Panc1 (cell line): ENCODE results near the gene NLGN2. TPM values are rescaled to one million over a fixed set of nuclear protein-coding genes. Genes with fewer than 3 reads are reported as not detected.

Experiments
- ATAC-seq: fragments of 200-7000 bp; cut with Tn5 transposase; 2 replicates; pipeline ENCODE4 v1.9.1; 2020; ENCODE audit warnings: mild to moderate bottlenecking, moderate library complexity
- BruUV-seq: library from RNA; stranded (reverse); fragments of 400-500 nt; replicated peaks from 2 replicates; lab custom pipeline; 2021; lab: Mats Ljungman, UMichigan
- CTCF ChIA-PET: fragments of 300-600 bp; sonication (Branson Sonifier 250); formaldehyde crosslinking; loops from one replicate; lab custom pipeline; 2022; ENCODE audit warnings: antibody characterized with exemption; lab: Charles Lee
- POLR2A ChIA-PET: fragments of 300-600 bp; sonication (Branson Sonifier 250); formaldehyde crosslinking; loops from one replicate; lab custom pipeline; 2022; ENCODE audit warnings: antibody characterized with exemption; lab: Charles Lee
- DNase-seq: peaks from one replicate; pipeline ENCODE4 v3.0.0-alpha.2; 2010; ENCODE audit warnings: low read depth, low spot score
- H3K27ac ChIP-seq: 2 replicates; pipeline ENCODE4 v1.5.1; 2011; ENCODE audit warnings: mild to moderate bottlenecking, low read length, inconsistent platforms
- H3K27me3 ChIP-seq: fragments of 200-500 bp; sonication (Bioruptor generic); 2 replicates; pipeline ENCODE4 v1.6.0; 2014; ENCODE audit warnings: low read length, inconsistent platforms; ENCODE audit not compliant: control insufficient read depth, insufficient read depth
- H3K36me3 ChIP-seq: fragments of 200-500 bp; sonication (Bioruptor generic); 2 replicates; pipeline ENCODE4 v1.5.1; 2014; ENCODE audit warnings: inconsistent platforms, mild to moderate bottlenecking, low read length, moderate library complexity; ENCODE audit not compliant: control insufficient read depth, insufficient read depth
- H3K4me1 ChIP-seq: 2 replicates; pipeline ENCODE4 v1.5.1; 2011; ENCODE audit warnings: inconsistent platforms, mild to moderate bottlenecking, low read length, moderate library complexity; ENCODE audit not compliant: control insufficient read depth, insufficient read depth
- H3K4me3 ChIP-seq, 2 experiments: 2 replicates each; pipeline ENCODE4 v1.5.1; 2011 to 2012; ENCODE audit warnings: low read depth in 2 of 2, low read length in 2 of 2, mild to moderate bottlenecking in 2 of 2, inconsistent platforms in 1 of 2, moderate library complexity in 1 of 2
- H3K9me3 ChIP-seq: fragments of 200-500 bp; sonication (Bioruptor generic); 2 replicates; pipeline ENCODE4 v1.5.1; 2014; ENCODE audit warnings: low read depth, mild to moderate bottlenecking, inconsistent platforms, low read length, moderate library complexity; ENCODE audit not compliant: control insufficient read depth, insufficient read depth
- POLR2AphosphoS5 ChIP-seq: IDR thresholded peaks from 2 replicates; pipeline ENCODE4 v1.6.1; 2012; ENCODE audit warnings: mild to moderate bottlenecking, low read depth, low read length, moderate library complexity
- SIN3A ChIP-seq: IDR thresholded peaks from 2 replicates; pipeline ENCODE4 v1.6.1; 2012; ENCODE audit warnings: low read depth, mild to moderate bottlenecking, low read length, moderate library complexity, borderline replicate concordance; ENCODE audit not compliant: insufficient read depth
- TCF7L2 ChIP-seq: IDR thresholded peaks from 2 replicates; pipeline ENCODE4 v1.6.1; 2011; ENCODE audit warnings: mild to moderate bottlenecking, low read depth, low read length, inconsistent platforms
- in situ Hi-C: cut with HindIII; loops from 2 replicates; pipeline ENCODE4 v1.10.0; 2016; ENCODE audit warnings: low sequenced_read_pairs, low pct_unique_long_range_greater_than_20kb
- intact Hi-C: fragments of 100-400 bp; cut with micrococcal nuclease; formaldehyde crosslinking; loops from one replicate; pipeline ENCODE4 v1.10.0; 2022; ENCODE audit not compliant: unreplicated experiment
- total RNA-seq: library from RNA; stranded (reverse); gene quantifications from one replicate; pipeline ENCODE4 v1.2.1, GENCODE V29; 2021; ENCODE audit not compliant: unreplicated experiment
- TF ChIP-seq, protein P1 (sequence below), 2 experiments: IDR thresholded peaks; 2 replicates each; pipeline ENCODE4 v1.6.1; 2011 to 2012; ENCODE audit warnings: low read depth in 2 of 2, control low read depth in 1 of 2, low read length in 1 of 2, mild to moderate bottlenecking in 1 of 2, moderate library complexity in 1 of 2; ENCODE audit not compliant: insufficient read depth in 1 of 2
- TF ChIP-seq, protein P2 (sequence below): fragments of 450-650 bp; IDR thresholded peaks from 2 replicates; pipeline ENCODE4 v1.5.1; 2017; ENCODE audit warnings: mild to moderate bottlenecking

Gene NLGN2
- total RNA-seq, 1 experiment from 2014 or later, result 33.6 TPM

DNA sequence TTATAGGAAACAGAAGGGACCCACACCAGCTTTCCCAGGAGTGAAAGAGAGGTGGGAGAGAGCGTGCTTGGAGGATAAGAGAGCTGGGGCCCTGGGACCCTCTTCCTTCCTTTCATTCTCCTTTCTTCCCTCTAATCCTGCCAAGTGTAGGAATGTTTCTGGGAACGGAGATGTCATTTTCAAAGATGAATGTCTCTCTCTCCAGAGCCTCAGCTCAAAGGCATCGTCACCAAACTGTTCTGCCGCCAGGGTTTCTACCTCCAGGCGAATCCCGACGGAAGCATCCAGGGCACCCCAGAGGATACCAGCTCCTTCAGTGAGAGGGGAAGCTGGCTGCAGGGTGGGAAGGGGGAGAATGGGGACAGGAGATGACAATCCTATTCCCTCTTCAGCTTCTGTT lies 33.6 kb downstream of the NLGN2 start:
- CTCF ChIA-PET, result interaction anchor here (0.6 to 0.8 kb wide), 3 partner anchors 85 to 119 kb away, joined by 3 to 5 read pairs (median 4); no protein-coding TSS in a partner anchor
- H3K4me3 ChIP-seq, result no peak overlapping the region

DNA sequence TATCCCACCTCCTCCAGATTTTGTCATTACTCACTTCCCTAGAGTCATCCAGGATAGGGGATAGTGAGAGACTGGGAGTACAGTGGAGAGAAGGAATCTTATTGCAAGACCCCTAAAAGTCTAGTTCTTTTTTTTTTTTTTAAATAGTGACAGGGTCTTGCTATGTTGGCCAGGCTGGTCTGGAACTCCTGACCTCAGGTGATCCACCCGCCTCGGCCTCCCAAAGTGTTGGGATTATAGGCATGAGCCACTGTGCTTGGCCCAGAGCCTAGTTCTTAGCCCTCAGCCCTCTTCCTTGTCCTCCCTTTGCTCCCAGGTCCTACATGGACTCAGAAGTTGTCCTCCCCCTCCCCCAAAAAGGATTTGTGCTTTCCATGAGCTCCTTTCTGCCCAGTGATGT lies 34.5 kb downstream of the NLGN2 start:
- ChIA-PET CTCF (no interaction called here), POLR2A (no interaction called here)
- TF ChIP-seq, protein P1, sequence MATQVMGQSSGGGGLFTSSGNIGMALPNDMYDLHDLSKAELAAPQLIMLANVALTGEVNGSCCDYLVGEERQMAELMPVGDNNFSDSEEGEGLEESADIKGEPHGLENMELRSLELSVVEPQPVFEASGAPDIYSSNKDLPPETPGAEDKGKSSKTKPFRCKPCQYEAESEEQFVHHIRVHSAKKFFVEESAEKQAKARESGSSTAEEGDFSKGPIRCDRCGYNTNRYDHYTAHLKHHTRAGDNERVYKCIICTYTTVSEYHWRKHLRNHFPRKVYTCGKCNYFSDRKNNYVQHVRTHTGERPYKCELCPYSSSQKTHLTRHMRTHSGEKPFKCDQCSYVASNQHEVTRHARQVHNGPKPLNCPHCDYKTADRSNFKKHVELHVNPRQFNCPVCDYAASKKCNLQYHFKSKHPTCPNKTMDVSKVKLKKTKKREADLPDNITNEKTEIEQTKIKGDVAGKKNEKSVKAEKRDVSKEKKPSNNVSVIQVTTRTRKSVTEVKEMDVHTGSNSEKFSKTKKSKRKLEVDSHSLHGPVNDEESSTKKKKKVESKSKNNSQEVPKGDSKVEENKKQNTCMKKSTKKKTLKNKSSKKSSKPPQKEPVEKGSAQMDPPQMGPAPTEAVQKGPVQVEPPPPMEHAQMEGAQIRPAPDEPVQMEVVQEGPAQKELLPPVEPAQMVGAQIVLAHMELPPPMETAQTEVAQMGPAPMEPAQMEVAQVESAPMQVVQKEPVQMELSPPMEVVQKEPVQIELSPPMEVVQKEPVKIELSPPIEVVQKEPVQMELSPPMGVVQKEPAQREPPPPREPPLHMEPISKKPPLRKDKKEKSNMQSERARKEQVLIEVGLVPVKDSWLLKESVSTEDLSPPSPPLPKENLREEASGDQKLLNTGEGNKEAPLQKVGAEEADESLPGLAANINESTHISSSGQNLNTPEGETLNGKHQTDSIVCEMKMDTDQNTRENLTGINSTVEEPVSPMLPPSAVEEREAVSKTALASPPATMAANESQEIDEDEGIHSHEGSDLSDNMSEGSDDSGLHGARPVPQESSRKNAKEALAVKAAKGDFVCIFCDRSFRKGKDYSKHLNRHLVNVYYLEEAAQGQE (IDR thresholded peaks at IDR 0.05; ENCODE audit: insufficient read depth in 1 of 2, low read depth in 2 of 2, low read length in 1 of 2), result no peak
- TF ChIP-seq, protein P2, sequence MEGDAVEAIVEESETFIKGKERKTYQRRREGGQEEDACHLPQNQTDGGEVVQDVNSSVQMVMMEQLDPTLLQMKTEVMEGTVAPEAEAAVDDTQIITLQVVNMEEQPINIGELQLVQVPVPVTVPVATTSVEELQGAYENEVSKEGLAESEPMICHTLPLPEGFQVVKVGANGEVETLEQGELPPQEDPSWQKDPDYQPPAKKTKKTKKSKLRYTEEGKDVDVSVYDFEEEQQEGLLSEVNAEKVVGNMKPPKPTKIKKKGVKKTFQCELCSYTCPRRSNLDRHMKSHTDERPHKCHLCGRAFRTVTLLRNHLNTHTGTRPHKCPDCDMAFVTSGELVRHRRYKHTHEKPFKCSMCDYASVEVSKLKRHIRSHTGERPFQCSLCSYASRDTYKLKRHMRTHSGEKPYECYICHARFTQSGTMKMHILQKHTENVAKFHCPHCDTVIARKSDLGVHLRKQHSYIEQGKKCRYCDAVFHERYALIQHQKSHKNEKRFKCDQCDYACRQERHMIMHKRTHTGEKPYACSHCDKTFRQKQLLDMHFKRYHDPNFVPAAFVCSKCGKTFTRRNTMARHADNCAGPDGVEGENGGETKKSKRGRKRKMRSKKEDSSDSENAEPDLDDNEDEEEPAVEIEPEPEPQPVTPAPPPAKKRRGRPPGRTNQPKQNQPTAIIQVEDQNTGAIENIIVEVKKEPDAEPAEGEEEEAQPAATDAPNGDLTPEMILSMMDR, result no peak
- no peak for TF ChIP-seq SIN3A
- TF ChIP-seq POLR2AphosphoS5, result no peak
- no peak for TF ChIP-seq TCF7L2
- in situ Hi-C loops, result no loop called here
- Histone ChIP-seq H3K27ac (no peak overlapping the region), H3K4me1 (peaks cover 18% of the 10 kb centered on the region), H3K27me3 (no peaks in the 10 kb centered on the region), H3K36me3 (no peaks in the 10 kb centered on the region), H3K4me3 (no peak overlapping the region), H3K9me3 (no peaks in the 10 kb centered on the region)
- BruUV-seq, result no TSS peak
- DNase-seq (no peak), ATAC-seq (no peak)
- intact Hi-C loops, result no loop called here

More for the DNA sequence above, 33.6 kb downstream of the NLGN2 start:
- DNase-seq (no peak), ATAC-seq (no peak)
- Histone ChIP-seq H3K36me3 (no peaks in the 10 kb centered on the region), H3K9me3 (no peaks in the 10 kb centered on the region), H3K27ac (no peak overlapping the region), H3K4me1 (peaks cover 18% of the 10 kb centered on the region), H3K27me3 (no peaks in the 10 kb centered on the region)
- intact Hi-C loops (no loop called here), in situ Hi-C loops (no loop called here)
- no TSS peak for BruUV-seq
- POLR2A ChIA-PET, result interaction anchor here (0.5 to 0.7 kb wide), 3 partner anchors 10 to 16 kb away, joined by 3 to 16 read pairs (median 6); no protein-coding TSS in a partner anchor
- no peak for TF ChIP-seq POLR2AphosphoS5
- TF ChIP-seq, protein P2, result no peak
- TF ChIP-seq SIN3A, result no peak
- TF ChIP-seq TCF7L2, result no peak
- TF ChIP-seq, protein P1 (IDR thresholded peaks at IDR 0.05; ENCODE audit: insufficient read depth in 1 of 2, low read depth in 2 of 2, low read length in 1 of 2), result no peak
